Measurements from ENCODE around the gene ERG. TPM values are rescaled to one million over a fixed set of nuclear protein-coding genes. Genes with fewer than 3 reads are reported as not detected.

Gene ERG
- total and polyA plus RNA-seq, 12 donors: 4.0 to 16.3 (median 11.2) TPM

- no peak for DNase-seq
- intact Hi-C loops (cut with DNase I): loop anchor here in 1 of 2 donors (10.0 kb wide), 1 partner anchor 645 kb away; no protein-coding TSS in a partner anchor
- H3K4me3 ChIP-seq: no peak overlapping the region
- WGBS, 4 donors: 74 to 83% (median 77%) methylated on average over 6 of the region's 6 CpGs
- H3K36me3 ChIP-seq (replicated peaks in 1 of 2): no peaks in the 10 kb centered on the region
- no peaks in the 10 kb centered on the region for H3K27me3 ChIP-seq
- H3K27ac ChIP-seq: peak overlapping the region in 1 of 5 donors; percentile 36
- no peaks in the 10 kb centered on the region for H3K4me1 ChIP-seq (replicated peaks in 1 of 2)
- no peak for TF ChIP-seq POLR2A (IDR thresholded peaks at IDR 0.05)
- no peaks in the 10 kb centered on the region for H3K9me3 ChIP-seq (replicated peaks in 1 of 3)
Measured at GRCh38 chr21:38500073-38500472, 1.8 kb upstream of the ERG start.

GRCh38 chr21:38499296-38499695, 1.0 kb upstream of the ERG start:
- no peak for TF ChIP-seq POLR2A (IDR thresholded peaks at IDR 0.05)
- no peak for TF ChIP-seq CTCF (IDR thresholded peaks at IDR 0.05)
- WGBS, 4 donors: 50 to 62% (median 57%) methylated on average over 6 of the region's 6 CpGs
- Histone ChIP-seq H3K36me3 (replicated peaks in 1 of 2) (no peaks in the 10 kb centered on the region), H3K27ac (peak overlapping the region in 1 of 5 donors; percentile 36), H3K27me3 (no peaks in the 10 kb centered on the region), H3K4me1 (replicated peaks in 1 of 2) (no peaks in the 10 kb centered on the region), H3K4me3 (no peak overlapping the region), H3K9me3 (replicated peaks in 1 of 3) (no peaks in the 10 kb centered on the region)
- no peak for DNase-seq
- intact Hi-C loops (cut with DNase I): no loop called here

- Histone ChIP-seq H3K4me1 (replicated peaks in 1 of 2) (no peaks in the 10 kb centered on the region), H3K4me3 (peak overlapping the region in 1 of 4 donors; percentile 27), H3K36me3 (replicated peaks in 1 of 2) (no peaks in the 10 kb centered on the region), H3K27me3 (peaks cover 4% of the 10 kb centered on the region), H3K9me3 (replicated peaks in 1 of 3) (no peaks in the 10 kb centered on the region), H3K27ac (peak overlapping the region in 1 of 5 donors; percentile 5)
- no peak for DNase-seq
- no peak for TF ChIP-seq POLR2A (IDR thresholded peaks at IDR 0.05)
- no peak for TF ChIP-seq CTCF (IDR thresholded peaks at IDR 0.05)
- WGBS, 4 donors: 57 to 76% (median 68%) methylated on average over 3 of the region's 3 CpGs
- intact Hi-C loops (cut with DNase I): no loop called here
Measured at GRCh38 chr21:38496224-38496623, 2.1 kb downstream of the ERG start.

GRCh38 chr21:38495696-38496095, 2.6 kb downstream of the ERG start:
- Histone ChIP-seq H3K4me3 (peak overlapping the region in 1 of 4 donors; percentile 27), H3K27ac (no peak overlapping the region), H3K9me3 (replicated peaks in 1 of 3) (no peaks in the 10 kb centered on the region), H3K36me3 (replicated peaks in 1 of 2) (no peaks in the 10 kb centered on the region), H3K27me3 (peaks cover 4% of the 10 kb centered on the region), H3K4me1 (replicated peaks in 1 of 2) (no peaks in the 10 kb centered on the region)
- intact Hi-C loops (cut with DNase I): no loop called here
- DNase-seq: no peak
- TF ChIP-seq CTCF (IDR thresholded peaks at IDR 0.05) (no peak), POLR2A (IDR thresholded peaks at IDR 0.05) (no peak)
- 50 to 62% (median 54%) methylated on average over 2 of the region's 2 CpGs for WGBS, 4 donors

GRCh38 chr21:38495242-38495641, 3.0 kb downstream of the ERG start:
- no peak for DNase-seq
- Histone ChIP-seq H3K4me1 (replicated peaks in 1 of 2) (no peaks in the 10 kb centered on the region), H3K4me3 (peak overlapping the region in 1 of 4 donors; percentile 27), H3K9me3 (replicated peaks in 1 of 3) (no peaks in the 10 kb centered on the region), H3K27me3 (peaks cover 4% of the 10 kb centered on the region), H3K36me3 (replicated peaks in 1 of 2) (no peaks in the 10 kb centered on the region), H3K27ac (no peak overlapping the region)
- 40 to 50% (median 43%) methylated on average over 5 of the region's 5 CpGs for WGBS, 4 donors
- TF ChIP-seq CTCF (IDR thresholded peaks at IDR 0.05) (no peak), POLR2A (IDR thresholded peaks at IDR 0.05) (no peak)
- intact Hi-C loops (cut with DNase I): no loop called here

Measured in adrenal gland (tissue), 12 donors.